DMS53 treated with DMSO at 0.1 percent for 48 hours (cell line): ENCODE data around the gene FOXR1.

Source experiments
- DNase-seq: peaks from one replicate; lab custom pipeline; 2025; ENCODE audit not compliant: unreplicated experiment; lab: John Stamatoyannopoulos, UW

The FOXR1 gene

GRCh38 chr11:118971646-118972045 is at the start of gene FOXR1:
Gene FOXR1, plus strand, starts transcription at chr11:118971761. Its CDS starts 171 bp downstream, at chr11:118971932.
- DNase-seq, result no peak

GRCh38 chr11:118921929-118922744 is 49.4 kb upstream of the FOXR1 start:
- no peak for DNase-seq

- no peak for DNase-seq
Observed at GRCh38 chr11:118922745-118923627, 48.6 kb upstream of the FOXR1 start.

- DNase-seq, result no peak
Observed at GRCh38 chr11:118923721-118924587, 47.6 kb upstream of the FOXR1 start.

- no peak for DNase-seq
Observed at GRCh38 chr11:118924591-118925585, 46.7 kb upstream of the FOXR1 start.

- no peak for DNase-seq
Observed at GRCh38 chr11:118927554-118928100, 43.9 kb upstream of the FOXR1 start.

GRCh38 chr11:118928101-118928869 is 43.3 kb upstream of the FOXR1 start:
- peak; percentile 91 for DNase-seq

GRCh38 chr11:118928870-118929500 is 42.6 kb upstream of the FOXR1 start:
- DNase-seq, result peak; percentile 72

GRCh38 chr11:118929501-118930093 is 42.0 kb upstream of the FOXR1 start:
- peak; percentile 67 for DNase-seq

- peak; percentile 91 for DNase-seq
Observed at GRCh38 chr11:118930094-118930712, 41.4 kb upstream of the FOXR1 start.

- no peak for DNase-seq
Observed at GRCh38 chr11:118931571-118931970, 40.0 kb upstream of the FOXR1 start.

- no peak for DNase-seq
Observed at GRCh38 chr11:118933486-118933885, 38.1 kb upstream of the FOXR1 start.

- DNase-seq, result no peak
Observed at GRCh38 chr11:118935376-118935775, 36.2 kb upstream of the FOXR1 start.

GRCh38 chr11:118938491-118939403 is 32.8 kb upstream of the FOXR1 start:
- no peak for DNase-seq

GRCh38 chr11:118939404-118939915 is 32.1 kb upstream of the FOXR1 start:
- no peak for DNase-seq

- DNase-seq, result no peak
Observed at GRCh38 chr11:118939953-118940598, 31.5 kb upstream of the FOXR1 start.
